ENCODE data around the gene FAM25G.

DNA sequence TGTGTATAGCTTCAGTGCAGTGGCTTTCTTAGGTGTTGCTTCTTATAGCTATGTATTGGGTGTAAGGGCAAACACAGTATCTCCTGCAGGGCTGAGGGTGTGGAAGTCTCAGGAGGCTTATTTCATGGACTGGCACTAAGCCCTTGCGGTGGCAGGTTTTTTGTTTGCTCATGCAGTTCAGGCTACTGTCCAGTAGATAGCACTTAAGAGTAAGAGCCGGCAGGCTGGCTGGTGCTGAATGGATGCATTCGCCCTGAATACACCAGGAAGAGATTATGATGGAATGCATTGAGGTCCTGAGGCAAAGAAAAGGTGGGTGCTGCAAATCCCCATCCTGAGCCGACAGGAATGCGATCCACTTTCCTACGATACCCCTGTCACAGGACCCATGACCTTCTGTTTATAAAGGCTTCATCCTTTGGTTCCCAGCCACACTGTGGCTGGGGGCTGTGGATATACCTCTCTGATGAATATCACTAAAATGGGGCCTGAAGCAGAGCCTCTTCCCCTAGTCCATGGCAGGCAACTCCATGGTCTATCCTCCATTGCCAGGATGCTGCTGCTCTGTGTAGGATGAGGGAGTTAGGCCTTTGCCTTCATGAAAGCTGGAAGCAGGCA lies 52.5 kb downstream of the FAM25G start:
- no peak for TF ChIP-seq POLR2A (IDR thresholded peaks at IDR 0.05)
- TF ChIP-seq, protein P1, sequence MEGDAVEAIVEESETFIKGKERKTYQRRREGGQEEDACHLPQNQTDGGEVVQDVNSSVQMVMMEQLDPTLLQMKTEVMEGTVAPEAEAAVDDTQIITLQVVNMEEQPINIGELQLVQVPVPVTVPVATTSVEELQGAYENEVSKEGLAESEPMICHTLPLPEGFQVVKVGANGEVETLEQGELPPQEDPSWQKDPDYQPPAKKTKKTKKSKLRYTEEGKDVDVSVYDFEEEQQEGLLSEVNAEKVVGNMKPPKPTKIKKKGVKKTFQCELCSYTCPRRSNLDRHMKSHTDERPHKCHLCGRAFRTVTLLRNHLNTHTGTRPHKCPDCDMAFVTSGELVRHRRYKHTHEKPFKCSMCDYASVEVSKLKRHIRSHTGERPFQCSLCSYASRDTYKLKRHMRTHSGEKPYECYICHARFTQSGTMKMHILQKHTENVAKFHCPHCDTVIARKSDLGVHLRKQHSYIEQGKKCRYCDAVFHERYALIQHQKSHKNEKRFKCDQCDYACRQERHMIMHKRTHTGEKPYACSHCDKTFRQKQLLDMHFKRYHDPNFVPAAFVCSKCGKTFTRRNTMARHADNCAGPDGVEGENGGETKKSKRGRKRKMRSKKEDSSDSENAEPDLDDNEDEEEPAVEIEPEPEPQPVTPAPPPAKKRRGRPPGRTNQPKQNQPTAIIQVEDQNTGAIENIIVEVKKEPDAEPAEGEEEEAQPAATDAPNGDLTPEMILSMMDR (IDR thresholded peaks at IDR 0.05), result peak in 10 of 12 donors; percentile 11 to 52 (median 34)
